Ureter (tissue), 1 donor: ENCODE measurements around the gene RAI1. TPM values are rescaled to one million over a fixed set of nuclear protein-coding genes. Genes with fewer than 3 reads are reported as not detected.
"Not testable (repeated sequence)": the region's sequence is repeated elsewhere in the genome, so short reads cannot be mapped to it uniquely, and the experiment has no call there.

Experiments
- DNase-seq: peaks from one replicate; pipeline ENCODE4 v3.0.0-alpha.2; 2020; ENCODE audit warnings: low spot score
- total RNA-seq: library from RNA; stranded (reverse); gene quantifications from one replicate; pipeline ENCODE4 v1.2.4, GENCODE V29; 2023
- donor health status: DM: yes; HTN: yes; CAD: no.

Gene RAI1
- total RNA-seq, 1 donor from 2014 or later: 117 TPM

GRCh38 chr17:17679748-17680147, 1.5 kb upstream of the RAI1 start:
- DNase-seq: no peak

GRCh38 chr17:17680477-17681186, 626 bp upstream of the RAI1 start:
- no peak for DNase-seq

GRCh38 chr17:17681744-17682292, 560 bp downstream of the RAI1 start:
- DNase-seq: no peak

- no peak for DNase-seq
Observed at GRCh38 chr17:17682293-17682736, 1.1 kb downstream of the RAI1 start.

GRCh38 chr17:17682737-17683680, 1.8 kb downstream of the RAI1 start:
- peak; percentile 78 for DNase-seq

- no peak for DNase-seq
Observed at GRCh38 chr17:17683710-17684365, 2.6 kb downstream of the RAI1 start.

GRCh38 chr17:17684906-17685774, 3.9 kb downstream of the RAI1 start:
- DNase-seq: no peak

- peak; percentile 87 for DNase-seq
Observed at GRCh38 chr17:17685775-17686291, 4.6 kb downstream of the RAI1 start.

DNA sequence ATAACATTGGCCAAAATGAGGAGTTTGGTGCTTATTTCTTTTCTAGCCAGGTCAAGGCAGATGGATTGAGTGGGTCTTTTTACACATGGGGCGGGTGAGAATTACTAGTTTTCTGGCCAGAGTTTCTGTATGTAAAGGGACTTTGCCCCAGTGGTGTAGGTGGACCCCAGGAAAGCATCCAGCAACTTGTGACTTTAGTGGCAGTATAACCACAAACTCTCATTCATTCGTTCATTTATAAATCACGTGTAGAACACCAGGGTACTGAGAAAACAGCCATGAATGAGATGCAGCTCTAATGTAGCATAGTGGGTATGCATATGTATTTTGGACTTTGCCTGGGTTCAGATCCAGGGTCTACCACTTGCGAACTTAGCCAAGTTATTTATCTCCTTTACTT, 8.1 kb downstream of the RAI1 start:
- no peak for DNase-seq

GRCh38 chr17:17690233-17690632, 9.0 kb downstream of the RAI1 start:
- DNase-seq: not testable (repeated sequence)

DNA sequence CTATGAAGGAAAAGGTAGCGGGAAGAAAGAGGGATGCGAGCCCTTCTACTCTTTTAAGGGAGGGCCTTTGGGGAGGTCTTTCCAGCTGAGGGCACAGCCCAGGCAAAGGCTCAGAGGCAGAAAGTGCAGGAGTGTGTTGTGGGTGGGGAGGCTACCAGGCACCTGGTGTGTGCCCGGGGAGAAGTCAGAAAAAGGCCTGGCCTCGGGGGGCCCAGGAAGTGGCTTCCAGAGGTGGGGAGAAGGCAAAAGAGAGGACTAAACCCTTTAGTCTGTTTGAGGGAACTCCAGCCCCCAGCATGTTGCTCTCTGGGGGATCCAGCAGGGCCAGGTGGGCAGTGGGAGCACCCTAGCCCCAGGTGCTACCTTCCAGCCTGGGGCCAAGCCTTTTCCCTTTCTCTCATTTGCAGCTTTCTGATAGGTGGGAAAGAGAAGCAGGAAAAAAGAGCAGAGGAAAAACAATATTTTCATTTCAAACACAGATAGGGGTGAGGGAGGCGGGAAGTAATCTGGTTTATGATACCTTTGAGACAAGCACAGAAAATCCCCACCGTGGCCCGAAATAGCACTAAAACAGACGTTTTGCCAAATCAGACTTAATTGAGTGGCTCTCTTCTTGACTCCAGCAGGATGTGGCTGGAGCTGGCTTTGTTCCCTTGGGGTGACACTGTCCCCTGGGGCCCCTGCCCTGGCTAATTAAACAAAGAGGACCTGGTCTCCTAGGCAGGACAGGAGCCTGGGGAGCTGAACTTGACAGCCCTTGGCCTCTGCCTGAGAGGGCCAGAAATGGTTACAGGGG, 10.4 kb downstream of the RAI1 start:
- DNase-seq: no peak

GRCh38 chr17:17692353-17693252, 11.3 kb downstream of the RAI1 start:
- DNase-seq: no peak

DNA sequence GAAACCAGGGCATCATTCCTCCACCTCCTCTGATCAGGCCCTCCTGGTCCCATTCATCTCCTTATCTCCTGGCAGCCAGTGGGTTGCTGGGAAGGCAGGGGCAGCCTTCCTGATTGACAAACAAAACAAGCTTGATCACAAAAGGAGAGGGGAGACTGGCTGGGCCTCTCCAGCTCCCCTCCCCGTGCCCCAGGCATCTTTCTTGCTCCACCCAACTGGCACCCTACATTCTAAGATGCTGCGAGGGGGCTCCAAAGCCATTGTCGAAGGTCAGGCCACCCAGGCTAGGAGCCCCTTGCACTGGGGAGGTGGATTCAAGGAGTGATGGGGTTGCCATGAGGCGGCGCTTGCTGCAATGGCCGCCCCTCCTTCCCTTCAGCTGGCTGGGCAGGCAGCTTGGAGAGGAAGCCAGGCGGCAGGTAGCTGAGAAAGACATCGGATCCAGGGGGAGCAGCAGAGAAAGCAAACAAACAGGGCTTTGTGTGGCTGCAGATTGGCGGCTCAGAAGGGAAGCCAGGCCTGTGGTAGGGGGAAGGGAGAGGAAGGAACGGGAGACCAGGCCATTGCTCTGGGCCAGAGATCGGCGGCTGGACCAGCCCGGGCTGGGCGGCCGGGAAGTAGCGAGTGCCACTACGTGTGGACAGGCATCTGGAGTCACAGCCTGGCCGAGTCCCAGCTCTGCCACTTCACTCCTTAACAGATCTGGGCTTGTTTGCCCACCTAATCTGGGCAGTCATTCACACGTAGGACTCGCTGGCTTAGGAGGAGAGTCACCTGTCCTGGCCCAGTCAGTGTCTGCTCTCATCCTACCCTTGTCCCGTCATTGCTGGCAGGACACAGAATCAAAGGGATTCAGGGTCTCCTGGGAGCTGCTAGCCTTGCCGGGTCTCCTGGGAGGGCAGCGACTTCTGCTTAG, 12.3 kb downstream of the RAI1 start:
- peak; percentile 86 for DNase-seq

GRCh38 chr17:17694169-17695081, 13.2 kb downstream of the RAI1 start:
- peak; percentile 81 for DNase-seq

DNA sequence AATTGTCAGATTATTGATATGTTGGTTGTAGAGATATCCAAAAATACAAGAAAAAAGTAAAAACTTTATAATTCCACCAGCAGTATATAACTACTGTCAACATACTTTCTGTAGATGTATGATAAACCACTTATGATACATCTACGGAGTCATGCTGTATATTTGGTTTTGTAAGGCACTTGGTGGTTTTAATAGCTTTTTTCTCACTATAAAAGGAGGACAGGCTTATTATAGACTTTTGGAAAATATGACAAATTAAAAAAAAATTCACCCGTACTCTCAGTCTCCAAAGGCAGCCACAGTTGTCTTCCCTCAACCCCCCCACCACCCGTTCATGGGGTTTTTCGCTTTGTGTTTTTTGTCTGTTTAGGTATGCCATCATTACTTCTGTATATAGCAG, 14.8 kb downstream of the RAI1 start:
- DNase-seq: no peak

GRCh38 chr17:17696882-17697633, 15.8 kb downstream of the RAI1 start:
- DNase-seq: peak; percentile 73
